NCI-H2196 (cell line): ENCODE measurements around the gene NCOA1.

Source experiments
- DNase-seq: peaks from one replicate; lab custom pipeline; 2025; ENCODE audit not compliant: unreplicated experiment; lab: John Stamatoyannopoulos, UW

Gene NCOA1

DNA sequence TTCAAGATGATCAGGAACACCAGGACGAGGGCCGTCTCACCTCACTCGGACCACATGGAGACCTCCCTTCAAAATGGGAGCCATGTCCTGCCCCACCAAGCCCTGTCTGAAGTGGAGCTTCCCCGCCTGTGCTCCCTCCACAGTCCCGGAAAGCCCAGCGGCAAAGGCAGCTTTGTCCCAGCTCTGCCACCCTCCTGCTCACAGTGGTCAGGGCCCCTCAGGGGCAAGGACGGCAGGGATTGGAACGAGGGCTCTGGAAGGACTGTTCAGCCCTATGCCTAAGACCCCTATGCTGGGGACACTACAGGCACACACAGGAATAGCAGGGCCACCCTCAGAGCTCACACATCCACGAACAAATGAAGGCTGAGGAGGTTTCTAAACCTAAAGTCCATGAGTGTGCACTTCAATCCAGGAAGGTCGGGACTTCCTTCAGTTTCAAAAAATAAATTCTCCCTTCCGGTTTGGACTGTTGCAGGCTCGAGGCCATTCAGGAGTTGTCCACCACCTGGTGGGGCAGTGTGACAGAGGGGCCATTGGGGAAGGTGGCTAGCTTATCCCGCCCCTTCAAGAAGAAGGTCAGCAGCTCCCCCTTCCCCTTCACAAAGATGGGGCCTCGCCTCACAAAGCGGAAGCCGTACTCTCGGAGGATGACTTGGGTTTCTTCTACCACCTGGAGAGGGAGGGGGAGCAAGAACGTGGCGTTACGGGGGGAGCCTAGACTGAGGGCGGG is 328.6 kb downstream of the NCOA1 start:
- DNase-seq: no peak

DNA sequence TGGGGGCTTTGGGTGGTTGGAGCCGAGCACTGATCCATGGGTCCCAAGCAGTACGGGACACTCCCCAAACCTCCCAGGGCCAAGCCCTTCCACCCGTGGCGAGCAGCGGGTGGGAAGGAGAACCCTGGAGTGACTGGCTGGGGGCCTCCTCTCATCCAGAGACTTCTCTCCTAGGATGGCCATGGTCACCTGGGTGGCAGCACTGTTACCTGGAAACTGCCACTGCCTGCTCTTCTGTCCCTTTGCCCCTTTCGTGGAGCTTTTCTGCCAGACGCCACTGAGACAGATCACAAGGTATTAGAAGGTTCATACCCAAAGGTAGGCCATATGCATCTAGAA is 329.1 kb downstream of the NCOA1 start:
- no peak for DNase-seq
